A549 (cell line): Measurements from ENCODE around the gene NMNAT2. TPM values are rescaled to one million over a fixed set of nuclear protein-coding genes. Genes with fewer than 3 reads are reported as not detected.

ENCODE experiments used
- ATAC-seq, 2 experiments: fragments of 200-7000 bp in 1 of 2; fragments of >200 bp in 1 of 2; cut with Nextera tagmentation in 1 of 2; cut with Tn5 transposase in 1 of 2; 3 replicates each; pipeline versions ENCODE4 v1.8.0 to v1.9.1; 2018 to 2020; ENCODE audit warnings: mild to moderate bottlenecking in 1 of 2, moderate library complexity in 1 of 2
- CTCF ChIA-PET: fragments of 300-600 bp; sonication (Branson Sonifier 250); formaldehyde crosslinking; extraction: SDS; loops from one replicate; lab custom pipeline; 2021; ENCODE audit warnings: antibody characterized with exemption, inconsistent platforms; lab: Yijun Ruan, JAX
- POLR2A ChIA-PET: fragments of 350-600 bp; formaldehyde crosslinking; extraction: SDS; loops from one replicate; lab custom pipeline; 2021; ENCODE audit warnings: antibody characterized with exemption, inconsistent platforms; lab: Yijun Ruan, JAX
- DNase-seq, 2 experiments: peaks; one replicate each; pipeline versions ENCODE4 v3.0.0 to v3.0.0-alpha.2; 2011 to 2016; ENCODE audit warnings: low read depth in 1 of 2, low spot score in 1 of 2
- FAIRE-seq: peaks from 2 replicates; lab custom pipeline; 2011; peaks lifted over from hg19 to GRCh38; lab: Jason Lieb, UNC
- H3K27ac ChIP-seq, 2 experiments: fragments of >200 bp; sonication (Bioruptor Twin); formaldehyde crosslinking; 3 replicates each; pipeline ENCODE4 v1.5.1; 2016 to 2017
- H3K4me1 ChIP-seq: fragments of >200 bp; sonication (Bioruptor Twin); formaldehyde crosslinking; 3 replicates; pipeline ENCODE4 v1.6.1; 2016
- H3K4me2 ChIP-seq: fragments of >200 bp; sonication (Bioruptor Twin); formaldehyde crosslinking; 3 replicates; pipeline ENCODE4 v1.6.1; 2016
- H3K4me3 ChIP-seq: fragments of >200 bp; sonication (Bioruptor Twin); formaldehyde crosslinking; 3 replicates; pipeline ENCODE4 v1.5.1; 2016
- H3K9me3 ChIP-seq: fragments of >200 bp; sonication (Bioruptor Twin); formaldehyde crosslinking; 3 replicates; pipeline ENCODE4 v1.6.1; 2016
- BHLHE40 ChIP-seq: IDR thresholded peaks from 2 replicates; pipeline ENCODE4 v1.6.1; 2012; ENCODE audit warnings: low read depth, low read length, inconsistent platforms
- CBX2 ChIP-seq: fragments of 200-600 bp; sonication (generic); IDR thresholded peaks from 2 replicates; pipeline ENCODE4 v1.6.1; 2016; ENCODE audit warnings: low read depth, mild to moderate bottlenecking, borderline replicate concordance
- CBX8 ChIP-seq: fragments of 200-600 bp; sonication (generic); IDR thresholded peaks from 2 replicates; pipeline ENCODE4 v1.6.1; 2016
- CEBPB ChIP-seq, 2 experiments: fragments of >200 bp in 1 of 2; sonication (Bioruptor Twin) in 1 of 2; formaldehyde crosslinking in 1 of 2; IDR thresholded peaks; 2 replicates each; pipeline ENCODE4 v1.6.1; 2012 to 2016
- CHD2 ChIP-seq: fragments of 150-350 bp; IDR thresholded peaks from 2 replicates; pipeline ENCODE4 v1.6.1; 2014; ENCODE audit warnings: low read length; ENCODE audit not compliant: partially characterized antibody
- CHD4 ChIP-seq: fragments of 200-600 bp; sonication (generic); IDR thresholded peaks from 2 replicates; pipeline ENCODE4 v1.6.1; 2016; ENCODE audit warnings: antibody characterized with exemption, mild to moderate bottlenecking, borderline replicate concordance
- E2F6 ChIP-seq: IDR thresholded peaks from 2 replicates; pipeline ENCODE4 v1.6.1; 2012; ENCODE audit warnings: low read depth, borderline replicate concordance
- EHMT2 ChIP-seq: fragments of 200-600 bp; sonication (generic); IDR thresholded peaks from 2 replicates; pipeline ENCODE4 v1.6.1; 2016; ENCODE audit warnings: antibody characterized with exemption, low read depth, mild to moderate bottlenecking, moderate library complexity
- EP300 ChIP-seq, 2 experiments: fragments of >200 bp; sonication (Bioruptor Twin); formaldehyde crosslinking; IDR thresholded peaks; 2 replicates in 1 of 2; 3 replicates in 1 of 2; pipeline ENCODE4 v1.6.1; 2016 to 2017
- FOSL2 ChIP-seq, 2 experiments: fragments of 450-650 bp in 1 of 2; fragments of >200 bp in 1 of 2; sonication (Bioruptor Twin) in 1 of 2; formaldehyde crosslinking; IDR thresholded peaks; 2 replicates each; pipeline versions ENCODE4 v1.5.0 to v1.6.1; 2016 to 2020; ENCODE audit warnings: mild to moderate bottlenecking in 1 of 2, moderate library complexity in 1 of 2
- HMGXB4 ChIP-seq: fragments of 250-450 bp; sonication (Bioruptor Pico); IDR thresholded peaks from 2 replicates; pipeline ENCODE4 v1.5.0; 2021; ENCODE audit warnings: mild to moderate bottlenecking, moderate library complexity, borderline replicate concordance
- HOXA7 ChIP-seq: fragments of 250-450 bp; sonication (Bioruptor Pico); IDR thresholded peaks from 2 replicates; pipeline ENCODE4 v1.5.0; 2020; ENCODE audit warnings: mild to moderate bottlenecking, moderate library complexity
- HOXB13 ChIP-seq: fragments of 250-450 bp; sonication (Bioruptor Pico); IDR thresholded peaks from 2 replicates; pipeline ENCODE4 v1.5.0; 2020; ENCODE audit warnings: low read depth, mild to moderate bottlenecking, moderate library complexity
- JUNB ChIP-seq: fragments of >200 bp; sonication (Bioruptor Twin); formaldehyde crosslinking; IDR thresholded peaks from 2 replicates; pipeline ENCODE4 v1.6.1; 2016
- MAZ ChIP-seq: fragments of 150-350 bp; IDR thresholded peaks from 2 replicates; pipeline ENCODE4 v1.6.1; 2014; ENCODE audit warnings: antibody characterized with exemption, low read depth, low read length, borderline replicate concordance
- NR3C1 ChIP-seq: fragments of >200 bp; sonication (Bioruptor Twin); formaldehyde crosslinking; IDR thresholded peaks from 3 replicates; pipeline ENCODE4 v1.6.1; 2017
- PHF8 ChIP-seq: fragments of 200-600 bp; sonication (generic); IDR thresholded peaks from 2 replicates; pipeline ENCODE4 v1.6.1; 2016; ENCODE audit warnings: low read depth, mild to moderate bottlenecking, antibody characterized with exemption, moderate library complexity, borderline replicate concordance
- POLR2A ChIP-seq: IDR thresholded peaks from 2 replicates; pipeline ENCODE4 v1.6.1; 2012; ENCODE audit warnings: mild to moderate bottlenecking, low read length
- RARB ChIP-seq: fragments of 250-450 bp; sonication (Bioruptor Pico); IDR thresholded peaks from 2 replicates; pipeline ENCODE4 v1.8.0; 2021; ENCODE audit warnings: mild to moderate bottlenecking, moderate library complexity
- SMC3 ChIP-seq: fragments of >200 bp; sonication (Bioruptor Twin); formaldehyde crosslinking; IDR thresholded peaks from 3 replicates; pipeline ENCODE4 v1.6.1; 2018; ENCODE audit warnings: inconsistent platforms
- USF2 ChIP-seq: fragments of 450-650 bp; IDR thresholded peaks from 2 replicates; pipeline ENCODE4 v1.6.1; 2014; ENCODE audit warnings: antibody characterized with exemption
- ZC3H11A ChIP-seq: fragments of 450-650 bp; IDR thresholded peaks from 2 replicates; pipeline ENCODE4 v1.6.1; 2014; ENCODE audit warnings: antibody characterized with exemption, mild to moderate bottlenecking
- WGBS: methylation state at CpG from one replicate; pipeline ENCODE4 v1.1.6; 2017; ENCODE audit errors: missing lambda C conversion rate; 5-methylcytosine and 5-hydroxymethylcytosine counted together
- polyA plus RNA-seq, 4 experiments: library from polyadenylated mRNA; depleted of rRNA in 3 of 4; stranded (reverse); fragments of >200 nt; fragmentation: RNase III in 1 of 4; extraction: RNeasy Plus Mini Kit Qiagen cat#74134 plus additional on column Dnase treatment in 1 of 4; gene quantifications; 2 replicates in 3 of 4; 3 replicates in 1 of 4; pipeline ENCODE4 v1.2.3, GENCODE V29; 2011 to 2017
- TF ChIP-seq, protein P1 (sequence below): fragments of >200 bp; sonication (Bioruptor Twin); formaldehyde crosslinking; IDR thresholded peaks from 3 replicates; pipeline ENCODE4 v1.6.1; 2016

NMNAT2 gene
- polyA plus RNA-seq, 2 of the 4 experiments (the other 2 are of a cell fraction): 0.16 to 0.63 TPM

DNA sequence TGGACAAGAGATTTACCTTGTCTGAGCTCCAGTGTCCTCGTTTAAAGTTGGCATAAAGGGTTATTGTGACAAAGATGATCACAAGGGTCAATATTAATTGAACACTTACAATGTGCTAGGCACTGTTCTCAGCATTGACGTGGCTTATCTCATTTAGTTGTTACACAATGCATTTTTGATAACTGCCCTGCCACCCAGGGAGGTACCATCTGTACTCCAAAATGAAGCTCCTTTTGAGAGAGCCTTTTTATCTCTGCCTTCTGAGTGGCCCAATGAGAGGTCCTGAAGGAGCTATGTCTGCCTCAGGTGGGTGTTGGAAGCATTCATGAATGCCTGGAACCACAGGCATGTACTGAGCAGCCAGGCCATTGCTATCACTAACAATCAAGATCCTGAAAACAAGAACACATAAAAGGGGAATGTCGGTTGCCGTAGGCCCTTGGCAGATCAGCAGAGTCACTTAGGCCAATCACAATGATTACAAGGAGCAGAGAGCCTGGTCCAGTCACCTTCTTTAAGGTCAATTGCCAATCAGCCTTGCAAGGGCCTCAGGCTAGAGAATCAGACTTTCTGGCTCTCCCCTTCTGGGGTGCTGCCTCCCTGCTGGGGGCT lies 78.5 kb downstream of the NMNAT2 start:
- POLR2A ChIA-PET: no interaction called here
- CTCF ChIA-PET: interaction anchor here (0.6 to 1.8 kb wide), 4 partner anchors 8 to 58 kb away, joined by 3 to 4 read pairs (median 3); no protein-coding TSS in a partner anchor
- no peak overlapping the region for H3K27ac ChIP-seq
- no peak for DNase-seq
- no peaks in the 10 kb centered on the region for H3K9me3 ChIP-seq
- FAIRE-seq: no peak
- H3K4me2 ChIP-seq: no peak overlapping the region
- H3K4me1 ChIP-seq: no peaks in the 10 kb centered on the region
- no peak for TF ChIP-seq JUNB
- no peak for TF ChIP-seq CBX8
- TF ChIP-seq POLR2A: no peak
- TF ChIP-seq ZC3H11A: no peak
- TF ChIP-seq RARB (CRISPR knock-in tag): no peak
- TF ChIP-seq HOXB13 (CRISPR knock-in tag): no peak
- TF ChIP-seq CEBPB (IDR thresholded peaks at IDR 0.05): no peak
- no peak for TF ChIP-seq CBX2
- no peak for TF ChIP-seq SMC3
- no peak for TF ChIP-seq MAZ
- TF ChIP-seq BHLHE40: no peak
- TF ChIP-seq HMGXB4 (CRISPR knock-in tag): no peak
- TF ChIP-seq FOSL2 (IDR thresholded peaks at IDR 0.05): no peak
- no peak for TF ChIP-seq FOSL2 (CRISPR knock-in tag; IDR thresholded peaks at IDR 0.05)
- TF ChIP-seq EP300 (IDR thresholded peaks at IDR 0.05): no peak
- no peak for TF ChIP-seq E2F6
- TF ChIP-seq CHD2: no peak
- no peak for TF ChIP-seq NR3C1
- TF ChIP-seq USF2: no peak
- no peak for TF ChIP-seq PHF8
- TF ChIP-seq EHMT2: no peak
- no peak for ATAC-seq
- WGBS: 68% methylated on average over 4 of the region's 4 CpGs
- H3K4me3 ChIP-seq: no peak overlapping the region

DNA sequence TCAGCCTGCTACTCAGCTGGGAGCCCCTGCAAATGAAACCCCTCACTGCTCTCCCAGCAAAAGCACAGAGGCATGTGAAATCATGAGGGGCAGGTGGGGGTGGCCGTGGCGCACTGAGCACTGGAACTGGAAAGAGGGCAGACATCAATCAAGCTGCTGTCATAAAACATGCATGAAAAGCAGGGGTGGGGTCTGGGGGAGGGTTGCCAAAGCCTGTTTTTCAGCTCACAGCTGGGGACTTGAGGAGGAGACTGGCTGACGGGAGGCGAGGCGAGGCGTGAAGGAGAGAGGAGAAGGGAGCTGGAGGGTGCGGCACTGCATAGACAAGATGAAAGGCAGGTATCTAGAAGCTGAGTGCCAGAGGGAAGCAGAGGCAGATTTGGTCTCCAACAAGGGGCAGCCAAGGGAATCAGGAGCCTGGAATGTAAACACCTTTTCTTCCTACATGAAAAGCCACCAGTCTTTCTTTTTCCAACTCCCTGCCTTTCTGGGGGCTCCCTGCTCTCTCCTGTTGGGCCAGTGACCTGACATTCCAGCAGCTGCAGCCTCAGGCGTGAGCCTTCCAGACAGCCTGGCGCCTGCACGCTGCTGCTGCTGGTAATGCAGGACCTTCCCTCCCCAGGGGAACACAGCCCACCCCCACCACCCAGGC lies 87.0 kb downstream of the NMNAT2 start:
- ChIA-PET POLR2A (no interaction called here), CTCF (interaction anchor here (2.2 kb wide), 1 partner anchor 13 kb away, joined by 8 read pairs; no protein-coding TSS in a partner anchor)
- WGBS: 75% methylated on average over 10 of the region's 10 CpGs
- TF ChIP-seq CHD4 (no peak), HOXA7 (CRISPR knock-in tag) (no peak), CEBPB (IDR thresholded peaks at IDR 0.05) (no peak), SMC3 (no peak)
- TF ChIP-seq, protein P1, sequence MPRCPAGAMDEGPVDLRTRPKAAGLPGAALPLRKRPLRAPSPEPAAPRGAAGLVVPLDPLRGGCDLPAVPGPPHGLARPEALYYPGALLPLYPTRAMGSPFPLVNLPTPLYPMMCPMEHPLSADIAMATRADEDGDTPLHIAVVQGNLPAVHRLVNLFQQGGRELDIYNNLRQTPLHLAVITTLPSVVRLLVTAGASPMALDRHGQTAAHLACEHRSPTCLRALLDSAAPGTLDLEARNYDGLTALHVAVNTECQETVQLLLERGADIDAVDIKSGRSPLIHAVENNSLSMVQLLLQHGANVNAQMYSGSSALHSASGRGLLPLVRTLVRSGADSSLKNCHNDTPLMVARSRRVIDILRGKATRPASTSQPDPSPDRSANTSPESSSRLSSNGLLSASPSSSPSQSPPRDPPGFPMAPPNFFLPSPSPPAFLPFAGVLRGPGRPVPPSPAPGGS: no peak
- FAIRE-seq (no peak), DNase-seq (no peak), ATAC-seq (no peak)
- H3K4me1 ChIP-seq: no peaks in the 10 kb centered on the region
- no peak overlapping the region for H3K4me3 ChIP-seq
- no peak overlapping the region for H3K4me2 ChIP-seq
- no peak overlapping the region for H3K27ac ChIP-seq
- H3K9me3 ChIP-seq: no peaks in the 10 kb centered on the region
